Lower lobe of right lung (tissue), 2 donors: ENCODE data around the gene GALNT2. TPM values are rescaled to one million over a fixed set of nuclear protein-coding genes. Genes with fewer than 3 reads are reported as not detected.

Experiments used
- ATAC-seq, 2 donors: fragments of 200-7000 bp; cut with Tn5 transposase; one replicate each; pipeline ENCODE4 v1.9.1; 2020 to 2022; ENCODE audit warnings: mild to moderate bottlenecking in 2 of 2, moderate library complexity in 2 of 2
- DNase-seq: peaks from one replicate; pipeline ENCODE4 v3.0.0-alpha.2; 2020
- H3K27ac ChIP-seq: fragments of 200-600 bp; one replicate; pipeline ENCODE4 v1.8.0; 2022
- H3K27me3 ChIP-seq: fragments of 200-600 bp; one replicate; pipeline ENCODE4 v1.8.0; 2022; ENCODE audit warnings: low read depth
- H3K36me3 ChIP-seq: fragments of 200-600 bp; one replicate; pipeline ENCODE4 v1.8.0; 2022; ENCODE audit warnings: mild to moderate bottlenecking
- H3K4me1 ChIP-seq: fragments of 200-600 bp; one replicate; pipeline ENCODE4 v1.8.0; 2022
- H3K4me3 ChIP-seq: fragments of 200-600 bp; one replicate; pipeline ENCODE4 v1.8.0; 2022; ENCODE audit warnings: mild to moderate bottlenecking
- H3K9me3 ChIP-seq: fragments of 200-600 bp; one replicate; pipeline ENCODE4 v1.8.0; 2022
- CTCF ChIP-seq: fragments of 200-600 bp; IDR thresholded peaks from one replicate; pipeline ENCODE4 v1.8.0; 2022; ENCODE audit warnings: antibody characterized with exemption, mild to moderate bottlenecking
- intact Hi-C: fragments of 100-400 bp; cut with DNase I; formaldehyde crosslinking; loops from one replicate; pipeline ENCODE4 v1.11.0; 2022
- total RNA-seq: library from RNA; stranded (reverse); fragmentation: NEBNext Ultra II Directional; extraction: Animal tissue kit (Norgen Biotek cat#: 25700); gene quantifications from one replicate; pipeline ENCODE4 v1.2.1, GENCODE V29; 2021
- donor health status: DM: no; HTN: yes; CAD: no; lungs with severe emphysema.

GALNT2 gene
- total RNA-seq, 1 donor from 2014 or later: 48.0 TPM

GRCh38 chr1:230068621-230068873 lies 1.5 kb downstream of the GALNT2 start:
- Histone ChIP-seq H3K4me3 (peak overlapping the region; percentile 78), H3K27me3 (no peaks in the 10 kb centered on the region), H3K4me1 (peaks cover 24% of the 10 kb centered on the region), H3K9me3 (no peaks in the 10 kb centered on the region), H3K36me3 (no peaks in the 10 kb centered on the region), H3K27ac (no peak overlapping the region)
- DNase-seq: no peak
- intact Hi-C loops: no loop called here
- no peak for TF ChIP-seq CTCF
- no peak for ATAC-seq

GRCh38 chr1:230068952-230069684 lies 2.1 kb downstream of the GALNT2 start:
- Histone ChIP-seq H3K27ac (no peak overlapping the region), H3K27me3 (no peaks in the 10 kb centered on the region), H3K4me3 (peak overlapping the region; percentile 78), H3K36me3 (no peaks in the 10 kb centered on the region), H3K9me3 (no peaks in the 10 kb centered on the region), H3K4me1 (peaks cover 24% of the 10 kb centered on the region)
- no peak for DNase-seq
- intact Hi-C loops: no loop called here
- ATAC-seq: no peak
- no peak for TF ChIP-seq CTCF

- no peaks in the 10 kb centered on the region for H3K27me3 ChIP-seq
- DNase-seq: no peak
- TF ChIP-seq CTCF: no peak
- H3K4me1 ChIP-seq: peaks cover 24% of the 10 kb centered on the region
- H3K27ac ChIP-seq: no peak overlapping the region
- no peak overlapping the region for H3K4me3 ChIP-seq
- intact Hi-C loops: no loop called here
- H3K36me3 ChIP-seq: no peaks in the 10 kb centered on the region
- no peak for ATAC-seq
- no peaks in the 10 kb centered on the region for H3K9me3 ChIP-seq
Measured at GRCh38 chr1:230069796-230070195, 2.8 kb downstream of the GALNT2 start.

- no peak for DNase-seq
- no peak overlapping the region for H3K27ac ChIP-seq
- no peaks in the 10 kb centered on the region for H3K36me3 ChIP-seq
- peaks cover 24% of the 10 kb centered on the region for H3K4me1 ChIP-seq
- H3K9me3 ChIP-seq: no peaks in the 10 kb centered on the region
- no peak for ATAC-seq
- no peak overlapping the region for H3K4me3 ChIP-seq
- H3K27me3 ChIP-seq: no peaks in the 10 kb centered on the region
- TF ChIP-seq CTCF: no peak
- intact Hi-C loops: no loop called here
Measured at GRCh38 chr1:230070321-230071208, 3.5 kb downstream of the GALNT2 start.

GRCh38 chr1:230071316-230071715 lies 4.3 kb downstream of the GALNT2 start:
- no peak overlapping the region for H3K4me3 ChIP-seq
- H3K9me3 ChIP-seq: no peaks in the 10 kb centered on the region
- ATAC-seq (no peak), DNase-seq (no peak)
- peaks cover 20% of the 10 kb centered on the region for H3K4me1 ChIP-seq
- H3K27me3 ChIP-seq: no peaks in the 10 kb centered on the region
- no peaks in the 10 kb centered on the region for H3K36me3 ChIP-seq
- intact Hi-C loops: no loop called here
- TF ChIP-seq CTCF: no peak
- H3K27ac ChIP-seq: no peak overlapping the region
